GM23338 (cell line): ENCODE data around the gene ADCY3. TPM values are rescaled to one million over a fixed set of nuclear protein-coding genes. Genes with fewer than 3 reads are reported as not detected.

ENCODE experiments used
- ATAC-seq: fragments of 200-7000 bp; cut with Tn5 transposase; 3 replicates; pipeline ENCODE4 v1.9.1; 2020
- DNase-seq: peaks from one replicate; pipeline ENCODE4 v3.0.0-alpha.2; 2015; ENCODE audit warnings: low spot score
- H2AFZ ChIP-seq: fragments of 200-600 bp; sonication (generic); 2 replicates; pipeline ENCODE4 v1.8.0; 2016; ENCODE audit warnings: antibody characterized with exemption, mild to moderate bottlenecking, moderate library complexity
- H3F3A ChIP-seq: fragments of 200-600 bp; sonication (generic); replicated peaks from 2 replicates; pipeline ENCODE4 v1.8.0; 2017; ENCODE audit warnings: antibody characterized with exemption, mixed run types, low read depth
- H3K27ac ChIP-seq: fragments of 200-600 bp; sonication (generic); 2 replicates; pipeline ENCODE4 v1.6.1; 2016; ENCODE audit warnings: low read depth
- H3K27me3 ChIP-seq: fragments of 200-600 bp; sonication (generic); 2 replicates; pipeline ENCODE4 v1.8.0; 2016; ENCODE audit warnings: mild to moderate bottlenecking, mixed run types, moderate library complexity; ENCODE audit not compliant: insufficient read depth
- H3K36me3 ChIP-seq: fragments of 200-600 bp; sonication (generic); 2 replicates; pipeline ENCODE4 v1.8.0; 2016; ENCODE audit warnings: mild to moderate bottlenecking; ENCODE audit not compliant: insufficient read depth
- H3K4me1 ChIP-seq: fragments of 200-600 bp; sonication (generic); 2 replicates; pipeline ENCODE4 v1.8.0; 2016; ENCODE audit warnings: mild to moderate bottlenecking, moderate library complexity; ENCODE audit not compliant: insufficient read depth
- H3K4me2 ChIP-seq: fragments of 200-600 bp; sonication (generic); 2 replicates; pipeline ENCODE4 v1.7.1; 2017; ENCODE audit warnings: mixed run types
- H3K4me3 ChIP-seq: fragments of 200-600 bp; sonication (generic); 2 replicates; pipeline ENCODE4 v1.6.1; 2016; ENCODE audit warnings: mixed run types
- H3K79me2 ChIP-seq: fragments of 200-600 bp; sonication (generic); replicated peaks from 2 replicates; pipeline ENCODE4 v1.8.0; 2017; ENCODE audit warnings: mild to moderate bottlenecking; ENCODE audit not compliant: insufficient read depth
- H3K9me2 ChIP-seq: fragments of 200-600 bp; sonication (generic); 2 replicates; pipeline ENCODE4 v1.8.0; 2017; ENCODE audit not compliant: insufficient read depth
- H4K20me1 ChIP-seq: fragments of 200-600 bp; sonication (generic); replicated peaks from 2 replicates; pipeline ENCODE4 v1.8.0; 2017; ENCODE audit warnings: mild to moderate bottlenecking; ENCODE audit not compliant: insufficient read depth
- H3K27ac Mint-ChIP-seq: 2 replicates; pipeline ENCODE4 v1.8.0; 2020; ENCODE audit warnings: inconsistent platforms, mild to moderate bottlenecking, moderate library complexity, mixed read lengths
- H3K27me3 Mint-ChIP-seq: 3 replicates; pipeline ENCODE4 v1.8.0; 2022; ENCODE audit warnings: low read depth, mild to moderate bottlenecking, moderate library complexity, mixed read lengths, inconsistent platforms; ENCODE audit not compliant: insufficient read depth, poor library complexity
- H3K36me3 Mint-ChIP-seq: 3 replicates; pipeline ENCODE4 v1.8.0; 2021; ENCODE audit warnings: low read depth, mild to moderate bottlenecking, inconsistent platforms, moderate library complexity, mixed read lengths
- H3K4me1 Mint-ChIP-seq: 3 replicates; pipeline ENCODE4 v1.8.0; 2020; ENCODE audit warnings: mild to moderate bottlenecking, inconsistent platforms, mixed read lengths
- H3K4me3 Mint-ChIP-seq: 3 replicates; pipeline ENCODE4 v1.8.0; 2021; ENCODE audit warnings: moderate library complexity, mild to moderate bottlenecking, inconsistent platforms, mixed read lengths
- H3K9me3 Mint-ChIP-seq: 3 replicates; pipeline ENCODE4 v1.8.0; 2020; ENCODE audit warnings: moderate library complexity, mild to moderate bottlenecking, inconsistent platforms, mixed read lengths
- CREB1 ChIP-seq: fragments of 250-450 bp; sonication (Bioruptor Pico); IDR thresholded peaks from 2 replicates; pipeline ENCODE4 v1.5.0; 2020; ENCODE audit warnings: low read depth, mild to moderate bottlenecking, moderate library complexity
- EZH2 ChIP-seq: fragments of 200-600 bp; sonication (generic); IDR thresholded peaks from one replicate; pipeline ENCODE4 v1.8.0; 2017; ENCODE audit warnings: antibody characterized with exemption, mild to moderate bottlenecking, low read depth; ENCODE audit not compliant: unreplicated experiment
- EZH2phosphoT487 ChIP-seq: fragments of 200-600 bp; sonication (generic); IDR thresholded peaks from one replicate; pipeline ENCODE4 v1.8.1; 2018; ENCODE audit warnings: antibody characterized with exemption; ENCODE audit not compliant: unreplicated experiment
- JUNB ChIP-seq: IDR thresholded peaks from one replicate; pipeline ENCODE4 v1.6.1; 2016; ENCODE audit warnings: antibody characterized with exemption; ENCODE audit not compliant: unreplicated experiment
- NANOG ChIP-seq: IDR thresholded peaks from 2 replicates; pipeline ENCODE4 v1.6.1; 2016; ENCODE audit warnings: antibody characterized with exemption, borderline replicate concordance
- POLR2AphosphoS5 ChIP-seq: IDR thresholded peaks from 2 replicates; pipeline ENCODE4 v1.6.1; 2016; ENCODE audit warnings: antibody characterized with exemption, low read depth
- STAT1 ChIP-seq: IDR thresholded peaks from one replicate; pipeline ENCODE4 v1.6.1; 2016; ENCODE audit warnings: antibody characterized with exemption; ENCODE audit not compliant: unreplicated experiment
- ZNF114 ChIP-seq: fragments of 250-450 bp; sonication (Bioruptor Pico); IDR thresholded peaks from 2 replicates; pipeline ENCODE4 v1.5.0; 2020; ENCODE audit warnings: mild to moderate bottlenecking, moderate library complexity
- ZNF331 ChIP-seq: fragments of 250-450 bp; sonication (Bioruptor Pico); IDR thresholded peaks from 2 replicates; pipeline ENCODE4 v1.5.0; 2020; ENCODE audit warnings: low read depth, mild to moderate bottlenecking, moderate library complexity
- polyA plus RNA-seq: library from polyadenylated mRNA; unstranded; fragments of >200 nt; fragmentation: Nextera tagmentation; extraction: Ambion mirVana; gene quantifications from 2 replicates; pipeline ENCODE4 v1.2.1, GENCODE V29; 2016
- total RNA-seq: library from RNA; depleted of rRNA; stranded (reverse); fragments of >200 nt; shearing (Covaris generic); gene quantifications from 2 replicates; pipeline ENCODE4 v1.2.3, GENCODE V29; 2014
- TF ChIP-seq, protein P1 (sequence below): fragments of 250-450 bp; sonication (Bioruptor Pico); IDR thresholded peaks from 2 replicates; pipeline ENCODE4 v1.5.0; 2020; ENCODE audit warnings: mild to moderate bottlenecking, moderate library complexity
- TF ChIP-seq, protein P2 (sequence below): IDR thresholded peaks from one replicate; pipeline ENCODE4 v1.6.1; 2018; ENCODE audit warnings: antibody characterized with exemption; ENCODE audit not compliant: unreplicated experiment
- TF ChIP-seq, protein P3 (sequence below): IDR thresholded peaks from 2 replicates; pipeline ENCODE4 v1.6.1; 2016; ENCODE audit warnings: antibody characterized with exemption
- TF ChIP-seq, protein P4 (sequence below), 2 experiments: fragments of 200-600 bp in 1 of 2; sonication (generic) in 1 of 2; conservative IDR thresholded peaks; 2 replicates each; pipeline versions ENCODE4 v1.5.1 to v1.6.1; 2016 to 2017; ENCODE audit warnings: antibody characterized with exemption in 2 of 2, low read depth in 2 of 2, mild to moderate bottlenecking in 2 of 2, moderate library complexity in 1 of 2

The ADCY3 gene
- total and polyA plus RNA-seq, 2 experiments from 2014 or later = 9.7 to 32.4 TPM

DNA sequence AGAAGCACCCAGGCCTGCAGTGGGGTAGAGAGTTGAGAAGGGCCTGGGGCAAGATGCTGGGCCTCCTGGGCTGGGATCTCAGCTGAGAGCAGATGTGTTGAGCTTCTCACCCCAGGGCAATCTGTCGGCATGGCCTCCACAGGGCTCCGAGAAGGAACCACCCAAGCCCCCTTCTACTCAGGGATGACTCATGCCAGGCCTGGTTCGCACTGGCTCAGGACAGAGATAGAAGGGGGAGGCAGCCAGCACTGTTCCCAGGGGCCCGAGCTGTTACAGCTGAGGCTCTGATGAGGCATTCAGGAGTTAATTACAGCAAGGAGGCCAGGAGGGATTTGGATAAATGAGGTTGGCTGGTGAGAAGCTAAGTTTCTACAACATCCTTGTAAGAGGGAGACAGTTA, 64.3 kb downstream of the ADCY3 start:
- H3K4me1 Mint-ChIP-seq = no peaks in the 10 kb centered on the region
- DNase-seq (no peak), ATAC-seq (no peak; the same call in 2 of the 3 replicates)
- H3K27ac Mint-ChIP-seq = no peak overlapping the region
- H3K9me2 ChIP-seq = no peaks in the 10 kb centered on the region
- H3K4me3 Mint-ChIP-seq = no peak overlapping the region
- no peaks in the 10 kb centered on the region for H3K79me2 ChIP-seq
- H3K4me1 ChIP-seq = no peaks in the 10 kb centered on the region
- no peak overlapping the region for H3K27ac ChIP-seq
- H4K20me1 ChIP-seq = 0 out of 2 replicates have a peak, but pooled peaks cover 3% of the 10 kb centered on the region
- H3K4me2 ChIP-seq = no peak overlapping the region
- H3K27me3 Mint-ChIP-seq = peaks cover 2% of the 10 kb centered on the region
- TF ChIP-seq, protein P1, sequence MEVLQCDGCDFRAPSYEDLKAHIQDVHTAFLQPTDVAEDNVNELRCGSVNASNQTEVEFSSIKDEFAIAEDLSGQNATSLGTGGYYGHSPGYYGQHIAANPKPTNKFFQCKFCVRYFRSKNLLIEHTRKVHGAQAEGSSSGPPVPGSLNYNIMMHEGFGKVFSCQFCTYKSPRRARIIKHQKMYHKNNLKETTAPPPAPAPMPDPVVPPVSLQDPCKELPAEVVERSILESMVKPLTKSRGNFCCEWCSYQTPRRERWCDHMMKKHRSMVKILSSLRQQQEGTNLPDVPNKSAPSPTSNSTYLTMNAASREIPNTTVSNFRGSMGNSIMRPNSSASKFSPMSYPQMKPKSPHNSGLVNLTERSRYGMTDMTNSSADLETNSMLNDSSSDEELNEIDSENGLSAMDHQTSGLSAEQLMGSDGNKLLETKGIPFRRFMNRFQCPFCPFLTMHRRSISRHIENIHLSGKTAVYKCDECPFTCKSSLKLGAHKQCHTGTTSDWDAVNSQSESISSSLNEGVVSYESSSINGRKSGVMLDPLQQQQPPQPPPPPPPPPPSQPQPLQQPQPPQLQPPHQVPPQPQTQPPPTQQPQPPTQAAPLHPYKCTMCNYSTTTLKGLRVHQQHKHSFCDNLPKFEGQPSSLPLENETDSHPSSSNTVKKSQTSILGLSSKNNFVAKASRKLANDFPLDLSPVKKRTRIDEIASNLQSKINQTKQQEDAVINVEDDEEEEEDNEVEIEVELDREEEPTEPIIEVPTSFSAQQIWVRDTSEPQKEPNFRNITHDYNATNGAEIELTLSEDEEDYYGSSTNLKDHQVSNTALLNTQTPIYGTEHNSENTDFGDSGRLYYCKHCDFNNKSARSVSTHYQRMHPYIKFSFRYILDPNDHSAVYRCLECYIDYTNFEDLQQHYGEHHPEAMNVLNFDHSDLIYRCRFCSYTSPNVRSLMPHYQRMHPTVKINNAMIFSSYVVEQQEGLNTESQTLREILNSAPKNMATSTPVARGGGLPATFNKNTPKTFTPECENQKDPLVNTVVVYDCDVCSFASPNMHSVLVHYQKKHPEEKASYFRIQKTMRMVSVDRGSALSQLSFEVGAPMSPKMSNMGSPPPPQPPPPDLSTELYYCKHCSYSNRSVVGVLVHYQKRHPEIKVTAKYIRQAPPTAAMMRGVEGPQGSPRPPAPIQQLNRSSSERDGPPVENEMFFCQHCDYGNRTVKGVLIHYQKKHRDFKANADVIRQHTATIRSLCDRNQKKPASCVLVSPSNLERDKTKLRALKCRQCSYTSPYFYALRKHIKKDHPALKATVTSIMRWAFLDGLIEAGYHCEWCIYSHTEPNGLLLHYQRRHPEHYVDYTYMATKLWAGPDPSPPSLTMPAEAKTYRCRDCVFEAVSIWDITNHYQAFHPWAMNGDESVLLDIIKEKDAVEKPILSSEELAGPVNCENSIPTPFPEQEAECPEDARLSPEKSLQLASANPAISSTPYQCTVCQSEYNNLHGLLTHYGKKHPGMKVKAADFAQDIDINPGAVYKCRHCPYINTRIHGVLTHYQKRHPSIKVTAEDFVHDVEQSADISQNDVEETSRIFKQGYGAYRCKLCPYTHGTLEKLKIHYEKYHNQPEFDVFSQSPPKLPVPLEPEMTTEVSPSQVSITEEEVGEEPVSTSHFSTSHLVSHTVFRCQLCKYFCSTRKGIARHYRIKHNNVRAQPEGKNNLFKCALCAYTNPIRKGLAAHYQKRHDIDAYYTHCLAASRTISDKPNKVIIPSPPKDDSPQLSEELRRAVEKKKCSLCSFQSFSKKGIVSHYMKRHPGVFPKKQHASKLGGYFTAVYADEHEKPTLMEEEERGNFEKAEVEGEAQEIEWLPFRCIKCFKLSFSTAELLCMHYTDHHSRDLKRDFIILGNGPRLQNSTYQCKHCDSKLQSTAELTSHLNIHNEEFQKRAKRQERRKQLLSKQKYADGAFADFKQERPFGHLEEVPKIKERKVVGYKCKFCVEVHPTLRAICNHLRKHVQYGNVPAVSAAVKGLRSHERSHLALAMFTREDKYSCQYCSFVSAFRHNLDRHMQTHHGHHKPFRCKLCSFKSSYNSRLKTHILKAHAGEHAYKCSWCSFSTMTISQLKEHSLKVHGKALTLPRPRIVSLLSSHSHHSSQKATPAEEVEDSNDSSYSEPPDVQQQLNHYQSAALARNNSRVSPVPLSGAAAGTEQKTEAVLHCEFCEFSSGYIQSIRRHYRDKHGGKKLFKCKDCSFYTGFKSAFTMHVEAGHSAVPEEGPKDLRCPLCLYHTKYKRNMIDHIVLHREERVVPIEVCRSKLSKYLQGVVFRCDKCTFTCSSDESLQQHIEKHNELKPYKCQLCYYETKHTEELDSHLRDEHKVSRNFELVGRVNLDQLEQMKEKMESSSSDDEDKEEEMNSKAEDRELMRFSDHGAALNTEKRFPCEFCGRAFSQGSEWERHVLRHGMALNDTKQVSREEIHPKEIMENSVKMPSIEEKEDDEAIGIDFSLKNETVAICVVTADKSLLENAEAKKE = no peak
- no peak for TF ChIP-seq EZH2
- no peak for TF ChIP-seq NANOG
- no peak for TF ChIP-seq POLR2AphosphoS5
- no peak for TF ChIP-seq ZNF331
- no peak for TF ChIP-seq STAT1
- TF ChIP-seq, protein P2, sequence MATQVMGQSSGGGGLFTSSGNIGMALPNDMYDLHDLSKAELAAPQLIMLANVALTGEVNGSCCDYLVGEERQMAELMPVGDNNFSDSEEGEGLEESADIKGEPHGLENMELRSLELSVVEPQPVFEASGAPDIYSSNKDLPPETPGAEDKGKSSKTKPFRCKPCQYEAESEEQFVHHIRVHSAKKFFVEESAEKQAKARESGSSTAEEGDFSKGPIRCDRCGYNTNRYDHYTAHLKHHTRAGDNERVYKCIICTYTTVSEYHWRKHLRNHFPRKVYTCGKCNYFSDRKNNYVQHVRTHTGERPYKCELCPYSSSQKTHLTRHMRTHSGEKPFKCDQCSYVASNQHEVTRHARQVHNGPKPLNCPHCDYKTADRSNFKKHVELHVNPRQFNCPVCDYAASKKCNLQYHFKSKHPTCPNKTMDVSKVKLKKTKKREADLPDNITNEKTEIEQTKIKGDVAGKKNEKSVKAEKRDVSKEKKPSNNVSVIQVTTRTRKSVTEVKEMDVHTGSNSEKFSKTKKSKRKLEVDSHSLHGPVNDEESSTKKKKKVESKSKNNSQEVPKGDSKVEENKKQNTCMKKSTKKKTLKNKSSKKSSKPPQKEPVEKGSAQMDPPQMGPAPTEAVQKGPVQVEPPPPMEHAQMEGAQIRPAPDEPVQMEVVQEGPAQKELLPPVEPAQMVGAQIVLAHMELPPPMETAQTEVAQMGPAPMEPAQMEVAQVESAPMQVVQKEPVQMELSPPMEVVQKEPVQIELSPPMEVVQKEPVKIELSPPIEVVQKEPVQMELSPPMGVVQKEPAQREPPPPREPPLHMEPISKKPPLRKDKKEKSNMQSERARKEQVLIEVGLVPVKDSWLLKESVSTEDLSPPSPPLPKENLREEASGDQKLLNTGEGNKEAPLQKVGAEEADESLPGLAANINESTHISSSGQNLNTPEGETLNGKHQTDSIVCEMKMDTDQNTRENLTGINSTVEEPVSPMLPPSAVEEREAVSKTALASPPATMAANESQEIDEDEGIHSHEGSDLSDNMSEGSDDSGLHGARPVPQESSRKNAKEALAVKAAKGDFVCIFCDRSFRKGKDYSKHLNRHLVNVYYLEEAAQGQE = no peak
- no peak for TF ChIP-seq ZNF114 (CRISPR knock-in tag)
- no peak for TF ChIP-seq CREB1
- TF ChIP-seq EZH2phosphoT487 = no peak
- TF ChIP-seq, protein P3, sequence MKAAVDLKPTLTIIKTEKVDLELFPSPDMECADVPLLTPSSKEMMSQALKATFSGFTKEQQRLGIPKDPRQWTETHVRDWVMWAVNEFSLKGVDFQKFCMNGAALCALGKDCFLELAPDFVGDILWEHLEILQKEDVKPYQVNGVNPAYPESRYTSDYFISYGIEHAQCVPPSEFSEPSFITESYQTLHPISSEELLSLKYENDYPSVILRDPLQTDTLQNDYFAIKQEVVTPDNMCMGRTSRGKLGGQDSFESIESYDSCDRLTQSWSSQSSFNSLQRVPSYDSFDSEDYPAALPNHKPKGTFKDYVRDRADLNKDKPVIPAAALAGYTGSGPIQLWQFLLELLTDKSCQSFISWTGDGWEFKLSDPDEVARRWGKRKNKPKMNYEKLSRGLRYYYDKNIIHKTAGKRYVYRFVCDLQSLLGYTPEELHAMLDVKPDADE = no peak
- TF ChIP-seq JUNB = no peak
- TF ChIP-seq, protein P4, sequence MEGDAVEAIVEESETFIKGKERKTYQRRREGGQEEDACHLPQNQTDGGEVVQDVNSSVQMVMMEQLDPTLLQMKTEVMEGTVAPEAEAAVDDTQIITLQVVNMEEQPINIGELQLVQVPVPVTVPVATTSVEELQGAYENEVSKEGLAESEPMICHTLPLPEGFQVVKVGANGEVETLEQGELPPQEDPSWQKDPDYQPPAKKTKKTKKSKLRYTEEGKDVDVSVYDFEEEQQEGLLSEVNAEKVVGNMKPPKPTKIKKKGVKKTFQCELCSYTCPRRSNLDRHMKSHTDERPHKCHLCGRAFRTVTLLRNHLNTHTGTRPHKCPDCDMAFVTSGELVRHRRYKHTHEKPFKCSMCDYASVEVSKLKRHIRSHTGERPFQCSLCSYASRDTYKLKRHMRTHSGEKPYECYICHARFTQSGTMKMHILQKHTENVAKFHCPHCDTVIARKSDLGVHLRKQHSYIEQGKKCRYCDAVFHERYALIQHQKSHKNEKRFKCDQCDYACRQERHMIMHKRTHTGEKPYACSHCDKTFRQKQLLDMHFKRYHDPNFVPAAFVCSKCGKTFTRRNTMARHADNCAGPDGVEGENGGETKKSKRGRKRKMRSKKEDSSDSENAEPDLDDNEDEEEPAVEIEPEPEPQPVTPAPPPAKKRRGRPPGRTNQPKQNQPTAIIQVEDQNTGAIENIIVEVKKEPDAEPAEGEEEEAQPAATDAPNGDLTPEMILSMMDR (conservative IDR thresholded peaks at IDR 0.05; ENCODE audit: low read depth in 2 of 2) = no peak
- H3K27me3 ChIP-seq = no peaks in the 10 kb centered on the region
- H2AFZ ChIP-seq = no peak overlapping the region
- H3K9me3 Mint-ChIP-seq = no peaks in the 10 kb centered on the region; the same call in 2 of the 3 replicates
- no peaks in the 10 kb centered on the region for H3K36me3 ChIP-seq
- no peaks in the 10 kb centered on the region for H3F3A ChIP-seq
- no peak overlapping the region for H3K4me3 ChIP-seq
- H3K36me3 Mint-ChIP-seq = no peaks in the 10 kb centered on the region; the same call in 1 of the 3 replicates
